Mucosa of stomach (tissue), 1 donor: ENCODE measurements around the gene BID.

Experiments
- H3K27me3 ChIP-seq: one replicate; pipeline ENCODE4 v1.7.0; 2013; ENCODE audit warnings: mild to moderate bottlenecking, low read length; ENCODE audit not compliant: control insufficient read depth, insufficient read depth
- H3K36me3 ChIP-seq: one replicate; pipeline ENCODE4 v1.7.0; 2013; ENCODE audit warnings: low read length; ENCODE audit not compliant: control insufficient read depth, insufficient read depth
- H3K4me1 ChIP-seq: one replicate; pipeline ENCODE4 v1.7.0; 2013; ENCODE audit warnings: mild to moderate bottlenecking, low read length; ENCODE audit not compliant: control insufficient read depth, insufficient read depth
- H3K4me3 ChIP-seq: one replicate; pipeline ENCODE4 v1.7.0; 2013; ENCODE audit warnings: low read length
- H3K9ac ChIP-seq: one replicate; pipeline ENCODE4 v1.7.0; 2013; ENCODE audit warnings: mild to moderate bottlenecking, low read length, moderate library complexity
- H3K9me3 ChIP-seq: one replicate; pipeline ENCODE4 v1.7.0; 2013; ENCODE audit warnings: mild to moderate bottlenecking, low read length, moderate library complexity; ENCODE audit not compliant: control insufficient read depth
- donor health status: Pancreatic carcinoma.

The BID gene

GRCh38 chr22:17694752-17695151 lies 79.5 kb downstream of the BID start:
- Histone ChIP-seq H3K27me3 (no peaks in the 10 kb centered on the region), H3K9ac (no peak overlapping the region), H3K4me3 (no peak overlapping the region), H3K36me3 (no peaks in the 10 kb centered on the region), H3K9me3 (no peaks in the 10 kb centered on the region), H3K4me1 (no peaks in the 10 kb centered on the region)

GRCh38 chr22:17694193-17694592 lies 80.1 kb downstream of the BID start:
- Histone ChIP-seq H3K36me3 (no peaks in the 10 kb centered on the region), H3K9me3 (no peaks in the 10 kb centered on the region), H3K4me3 (no peak overlapping the region), H3K9ac (no peak overlapping the region), H3K4me1 (no peaks in the 10 kb centered on the region), H3K27me3 (no peaks in the 10 kb centered on the region)

GRCh38 chr22:17692841-17693240 lies 81.4 kb downstream of the BID start:
- Histone ChIP-seq H3K4me3 (no peak overlapping the region), H3K9ac (no peak overlapping the region), H3K9me3 (no peaks in the 10 kb centered on the region), H3K27me3 (no peaks in the 10 kb centered on the region), H3K36me3 (no peaks in the 10 kb centered on the region), H3K4me1 (no peaks in the 10 kb centered on the region)

- H3K27me3 ChIP-seq = no peaks in the 10 kb centered on the region
- no peak overlapping the region for H3K9ac ChIP-seq
- H3K36me3 ChIP-seq = no peaks in the 10 kb centered on the region
- H3K9me3 ChIP-seq = no peaks in the 10 kb centered on the region
- H3K4me3 ChIP-seq = no peak overlapping the region
- H3K4me1 ChIP-seq = no peaks in the 10 kb centered on the region
Observed at GRCh38 chr22:17684245-17684644, 90.0 kb downstream of the BID start.
